Measurements from ENCODE around the gene LYPD3. TPM values are rescaled to one million over a fixed set of nuclear protein-coding genes. Genes with fewer than 3 reads are reported as not detected.
"Not testable (repeated sequence)": the region's sequence is repeated elsewhere in the genome, so short reads cannot be mapped to it uniquely, and the experiment has no call there.

LYPD3 gene
- total and polyA plus RNA-seq, 10 of the 15 experiments (the other 5 are each of a cell fraction or from before 2014, with no cell fraction given): 0.03 to 0.28 (median 0.12) TPM; not detected in 6

GRCh38 chr19:43444091-43444490 is 21.3 kb downstream of the LYPD3 start:
- ChIA-PET SMC1A (ENCODE audit: uncharacterized antibody, unreplicated experiment) (interaction anchor here (1.6 to 6.3 kb wide), 2 partner anchors 12 to 76 kb away, joined by 5 to 194 read pairs; no protein-coding TSS in a partner anchor), CTCF (interaction anchor here (1.1 to 6.6 kb wide), 4 partner anchors 11 to 151 kb away, joined by 3 to 393 read pairs (median 12); no protein-coding TSS in a partner anchor), RAD21 (ENCODE audit: unreplicated experiment) (interaction anchor here (9.1 kb wide), 1 partner anchor 75 kb away, joined by 186 read pairs; no protein-coding TSS in a partner anchor)
- H3K27ac ChIP-seq (ENCODE audit: control insufficient read depth, insufficient read depth); ATAC-seq; H3K27me3 ChIP-seq (replicated peaks in 1 of 2; ENCODE audit: control insufficient read depth in 2 of 2, insufficient read depth in 2 of 2, low read length in 1 of 2); DNase-seq (ENCODE audit: low read depth, low spot score); H3K4me3 ChIP-seq; BruUV-seq (replicated peaks); H4K20me1 ChIP-seq (ENCODE audit: control insufficient read depth, insufficient read depth); H2AFZ ChIP-seq (ENCODE audit: control insufficient read depth, low read depth, low read length); H3K9ac ChIP-seq (ENCODE audit: control insufficient read depth, insufficient read depth, low read length); H3K9me3 ChIP-seq (replicated peaks; ENCODE audit: control insufficient read depth, insufficient read depth, low read length); H3K36me3 ChIP-seq (ENCODE audit: control insufficient read depth in 2 of 2, insufficient read depth in 2 of 2, low read length in 1 of 2); FAIRE-seq; H3K4me2 ChIP-seq (ENCODE audit: control insufficient read depth, insufficient read depth); POLR2A ChIA-PET; H3K79me2 ChIP-seq (ENCODE audit: control insufficient read depth, insufficient read depth, low read length); H3K4me1 ChIP-seq (ENCODE audit: control insufficient read depth, insufficient read depth, low read length): not testable (repeated sequence)
- in situ Hi-C loops (cut with MboI) (loop anchor here (10.0 kb wide), 1 partner anchor 361 kb away; the partner anchor contains the start of gene LYPD5), intact Hi-C loops (cut with micrococcal nuclease; ENCODE audit: unreplicated experiment) (loop anchor here (10.0 kb wide), 1 partner anchor 341 kb away; the partner anchor contains the start of gene KCNN4)
- WGBS (ENCODE audit: insufficient coverage, insufficient replicate concordance, low lambda C conversion rate, missing lambda C conversion rate): 68% methylated on average over 9 of the region's 9 CpGs

DNA sequence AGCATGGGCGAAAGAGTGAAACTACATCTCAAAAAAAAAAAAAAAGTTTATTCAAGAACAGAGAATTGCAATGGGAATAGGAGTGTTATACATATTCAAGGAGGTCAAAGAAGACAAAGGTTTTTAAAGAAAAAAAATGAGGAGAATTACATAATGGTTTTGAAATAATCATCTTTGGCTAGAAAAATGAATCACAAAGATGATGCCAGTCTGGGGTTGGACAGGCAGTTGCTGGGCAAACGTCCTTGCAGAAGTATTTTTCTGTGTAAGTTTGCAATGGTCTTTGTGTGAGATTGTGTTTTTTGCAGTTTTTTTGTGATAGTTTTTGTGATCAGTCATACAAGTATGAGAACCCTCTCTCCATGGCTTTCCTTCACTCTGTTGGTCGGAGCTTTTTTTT is 23.7 kb downstream of the LYPD3 start:
- Histone ChIP-seq H3K9ac (ENCODE audit: control insufficient read depth, insufficient read depth, low read length) (no peak overlapping the region), H3K79me2 (ENCODE audit: control insufficient read depth, insufficient read depth, low read length) (no peaks in the 10 kb centered on the region), H3K4me3 (no peak overlapping the region), H2AFZ (ENCODE audit: control insufficient read depth, low read depth, low read length) (no peak overlapping the region), H3K9me3 (replicated peaks; ENCODE audit: control insufficient read depth, insufficient read depth, low read length) (no peaks in the 10 kb centered on the region; the same call in 2 of the 3 replicates), H3K27ac (ENCODE audit: control insufficient read depth, insufficient read depth) (no peak overlapping the region), H3K36me3 (ENCODE audit: control insufficient read depth in 2 of 2, insufficient read depth in 2 of 2, low read length in 1 of 2) (no peaks in the 10 kb centered on the region), H3K27me3 (replicated peaks in 1 of 2; ENCODE audit: control insufficient read depth in 2 of 2, insufficient read depth in 2 of 2, low read length in 1 of 2) (peaks cover 0 to 2% of the 10 kb centered on the region in 2 experiments; a peak in 1 of 4 replicates), H3K4me2 (ENCODE audit: control insufficient read depth, insufficient read depth) (no peak overlapping the region), H3K4me1 (ENCODE audit: control insufficient read depth, insufficient read depth, low read length) (no peaks in the 10 kb centered on the region), H4K20me1 (ENCODE audit: control insufficient read depth, insufficient read depth) (no peaks in the 10 kb centered on the region)
- no peak for TF ChIP-seq IRF4 (IDR thresholded peaks at IDR 0.05; ENCODE audit: low read depth, low read length)
- no peak for TF ChIP-seq EED (IDR thresholded peaks at IDR 0.05; ENCODE audit: low read depth)
- TF ChIP-seq, protein P1, sequence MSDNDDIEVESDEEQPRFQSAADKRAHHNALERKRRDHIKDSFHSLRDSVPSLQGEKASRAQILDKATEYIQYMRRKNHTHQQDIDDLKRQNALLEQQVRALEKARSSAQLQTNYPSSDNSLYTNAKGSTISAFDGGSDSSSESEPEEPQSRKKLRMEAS (IDR thresholded peaks at IDR 0.05; ENCODE audit: low read depth, low read length): no peak
- no peak for TF ChIP-seq POLR2AphosphoS5 (IDR thresholded peaks at IDR 0.05; ENCODE audit: low read length)
- no peak for TF ChIP-seq USF2 (IDR thresholded peaks at IDR 0.05; ENCODE audit: borderline replicate concordance, low read depth, low read length)
- no peak for TF ChIP-seq RUNX3 (IDR thresholded peaks at IDR 0.05; ENCODE audit: low read length)
- TF ChIP-seq E2F8 (IDR thresholded peaks at IDR 0.05; ENCODE audit: low read depth, partially characterized antibody): no peak
- no peak for TF ChIP-seq CREM (IDR thresholded peaks at IDR 0.05; ENCODE audit: low read depth)
- no peak for TF ChIP-seq ZZZ3 (IDR thresholded peaks at IDR 0.05; ENCODE audit: control insufficient read depth, insufficient read length, low read depth)
- no peak for TF ChIP-seq ZNF217 (IDR thresholded peaks at IDR 0.05)
- BruUV-seq (replicated peaks): no TSS peak
- FAIRE-seq (no peak), DNase-seq (ENCODE audit: low read depth, low spot score) (no peak), ATAC-seq (no peak)
- RAD21 ChIA-PET (ENCODE audit: unreplicated experiment): interaction anchor here (9.1 kb wide), 1 partner anchor 77 kb away, joined by 186 read pairs; no protein-coding TSS in a partner anchor
- CTCF ChIA-PET: interaction anchor here (0.7 to 2.6 kb wide), 3 partner anchors 9 to 950 kb away, joined by 3 to 15 read pairs (median 3); no protein-coding TSS in a partner anchor
- intact Hi-C loops (cut with micrococcal nuclease; ENCODE audit: unreplicated experiment) (loop anchor here (10.0 kb wide), 1 partner anchor 343 kb away; the partner anchor contains the start of gene KCNN4), in situ Hi-C loops (cut with MboI) (loop anchor here (10.0 kb wide), 1 partner anchor 363 kb away; the partner anchor contains the start of gene LYPD5)
- SMC1A ChIA-PET (ENCODE audit: uncharacterized antibody, unreplicated experiment): no interaction called here
- POLR2A ChIA-PET: no interaction called here
- 20% methylated on average over 3 of the region's 3 CpGs for WGBS (ENCODE audit: insufficient coverage, insufficient replicate concordance, low lambda C conversion rate, missing lambda C conversion rate)

Data from GM12878 (cell line).